Measurements from ENCODE around the gene CARD10. TPM values are rescaled to one million over a fixed set of nuclear protein-coding genes. Genes with fewer than 3 reads are reported as not detected.

The CARD10 gene
- total RNA-seq, 2 experiments from 2014 or later: 0.08 TPM; not detected in 1

DNA sequence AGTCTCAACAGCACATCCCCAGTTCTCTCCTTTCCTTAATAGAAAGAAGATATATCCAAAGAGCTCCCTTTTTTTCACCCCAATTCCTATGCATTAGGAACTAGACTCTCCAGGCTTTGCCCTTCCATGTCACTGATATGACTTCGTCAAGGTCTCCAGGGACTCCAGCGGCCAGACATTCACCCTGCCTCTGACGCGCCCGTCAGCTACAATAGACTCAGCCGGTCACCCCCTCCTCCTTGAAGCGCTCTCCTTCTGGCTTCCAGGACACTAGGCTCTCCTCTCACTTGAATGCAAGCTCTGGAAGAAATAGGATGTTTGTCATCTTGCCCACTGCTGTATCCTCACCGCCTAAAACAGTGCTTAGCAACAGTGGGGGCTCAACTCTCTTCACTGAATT lies 77.1 kb downstream of the CARD10 start:
- Mint-ChIP-seq H3K36me3 (ENCODE audit: low read depth) (no peaks in the 10 kb centered on the region), H3K27ac (no peak overlapping the region), H3K4me3 (no peak overlapping the region), H3K9me3 (peaks cover 6% of the 10 kb centered on the region), H3K4me1 (peaks cover 15% of the 10 kb centered on the region), H3K27me3 (peaks cover 3% of the 10 kb centered on the region)
- CTCF ChIA-PET: interaction anchor here (1.5 to 1.8 kb wide), 2 partner anchors 12 to 150 kb away, joined by 4 read pairs; no protein-coding TSS in a partner anchor
- no peak for DNase-seq
- POLR2A ChIA-PET: interaction anchor here (1.4 kb wide), 1 partner anchor 10 kb away, joined by 4 read pairs; no protein-coding TSS in a partner anchor

DNA sequence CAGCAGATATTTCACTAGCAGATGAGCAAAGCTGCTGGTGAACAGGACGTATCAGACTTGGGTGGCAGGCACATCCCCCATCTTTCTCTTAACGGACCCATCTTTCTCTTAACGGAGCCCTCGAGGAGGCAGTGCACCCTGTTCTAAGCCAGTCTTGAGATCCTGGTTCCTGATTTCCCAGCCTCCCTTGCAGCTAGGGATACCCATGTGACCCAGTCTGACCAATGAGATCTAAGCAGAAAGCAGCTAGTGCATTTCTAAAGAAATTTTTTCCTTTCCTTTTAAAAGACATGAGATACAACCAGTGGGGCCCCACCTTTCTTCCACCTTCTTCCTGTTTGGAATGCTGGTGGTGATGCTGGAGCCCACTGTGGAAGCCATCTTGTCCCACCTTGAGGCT lies 78.3 kb downstream of the CARD10 start:
- no peaks in the 10 kb centered on the region for H3K36me3 Mint-ChIP-seq (ENCODE audit: low read depth)
- H3K27ac Mint-ChIP-seq: no peak overlapping the region
- no peak overlapping the region for H3K4me3 Mint-ChIP-seq
- peaks cover 3% of the 10 kb centered on the region for H3K27me3 Mint-ChIP-seq
- no peak for DNase-seq
- peaks cover 8% of the 10 kb centered on the region for H3K9me3 Mint-ChIP-seq
- peaks cover 15% of the 10 kb centered on the region for H3K4me1 Mint-ChIP-seq
- POLR2A ChIA-PET: no interaction called here
- CTCF ChIA-PET: interaction anchor here (1.8 kb wide), 1 partner anchor 11 kb away, joined by 4 read pairs; no protein-coding TSS in a partner anchor

Other genes starting within 250 kb of the CARD10 start
- gene CYTH4, start 236.9 kb downstream of the CARD10 start, total RNA-seq: 100 to 1,000 TPM; 114 to 126 TPM
- gene ELFN2, start 91.9 kb downstream of the CARD10 start, total RNA-seq: under 1 TPM; 0.28 to 0.38 TPM
- 100 to 1,000 TPM; 200 to 203 TPM for gene MFNG, start 33.0 kb downstream of the CARD10 start, total RNA-seq
- 1 to 10 TPM in 1 of 2 experiments, under 1 TPM in 1; 0.95 to 1.1 TPM for gene CDC42EP1, start 41.1 kb upstream of the CARD10 start, total RNA-seq
- not detected for gene LGALS2, start 60.7 kb upstream of the CARD10 start, total RNA-seq
- 10 to 100 TPM; 59.5 to 64.4 TPM for gene GGA1, start 89.4 kb upstream of the CARD10 start, total RNA-seq
- gene SH3BP1, start 120.3 kb upstream of the CARD10 start, total RNA-seq: 100 to 1,000 TPM; 161 to 162 TPM
- 10 to 100 TPM; 19.1 to 21.6 TPM for gene PDXP, start 139.3 kb upstream of the CARD10 start, total RNA-seq
- gene LGALS1, start 156.2 kb upstream of the CARD10 start, total RNA-seq: 1,000 to 10,000 TPM; 2,209 to 2,240 TPM
- gene NOL12, start 166.9 kb upstream of the CARD10 start, total RNA-seq: 10 to 100 TPM; 36.6 to 36.9 TPM
- 10 to 100 TPM; 40.9 to 42.7 TPM for gene TRIOBP, start 177.6 kb upstream of the CARD10 start, total RNA-seq

Data from activated CD4-positive, alpha-beta memory T cell treated with anti-CD3 and anti-CD28 coated beads, Interleukin-2, amount 10 ng/mL, durations not matched to agents 7 days and 5 days (primary cell).